ACC112 (cell line): ENCODE measurements around the gene ZNF281.

ENCODE experiments used
- H2AFZ ChIP-seq: fragments of 200-600 bp; sonication (generic); one replicate; pipeline ENCODE4 v1.6.0; 2017; ENCODE audit warnings: antibody characterized with exemption, low read length; ENCODE audit not compliant: unreplicated experiment
- H3K27ac ChIP-seq: fragments of 200-600 bp; sonication (generic); 2 replicates; pipeline ENCODE4 v1.5.1; 2014; ENCODE audit warnings: low read depth, mild to moderate bottlenecking, antibody characterized with exemption, low read length, moderate library complexity
- H3K27me3 ChIP-seq: fragments of 200-600 bp; sonication (generic); 2 replicates; pipeline ENCODE4 v1.6.1; 2014; ENCODE audit warnings: mild to moderate bottlenecking, antibody characterized with exemption, low read length, moderate library complexity, mixed read lengths; ENCODE audit not compliant: insufficient read depth
- H3K36me3 ChIP-seq: fragments of 200-600 bp; sonication (generic); 2 replicates; pipeline ENCODE4 v1.6.1; 2016; ENCODE audit warnings: mild to moderate bottlenecking, antibody characterized with exemption, low read length, moderate library complexity, mixed read lengths; ENCODE audit not compliant: insufficient read depth
- H3K4me1 ChIP-seq: fragments of 200-600 bp; sonication (generic); one replicate; pipeline ENCODE4 v1.6.1; 2016; ENCODE audit warnings: low read length, mixed read lengths; ENCODE audit not compliant: insufficient read depth, unreplicated experiment, control insufficient read depth
- H3K4me3 ChIP-seq: fragments of 200-600 bp; sonication (generic); 2 replicates; pipeline ENCODE4 v1.5.1; 2014; ENCODE audit warnings: mild to moderate bottlenecking, low read depth, low read length
- H3K79me2 ChIP-seq: fragments of 200-600 bp; sonication (generic); one replicate; pipeline ENCODE4 v1.6.0; 2016; ENCODE audit warnings: low read length; ENCODE audit not compliant: control insufficient read depth, unreplicated experiment, insufficient read depth

The ZNF281 gene

GRCh38 chr1:200409761-200410565 lies at the start of gene ZNF281:
Gene ZNF281, minus strand, starts transcription at chr1:200410036. Its CDS starts 331 bp downstream, at chr1:200409705.
- H2AFZ ChIP-seq = peak within 1 kb of the TSS; percentile 99

GRCh38 chr1:200458780-200459179 lies 48.9 kb upstream of the ZNF281 start:
- H3K4me1 ChIP-seq = peaks cover 1% of the 10 kb centered on the region
- no peak overlapping the region for H3K4me3 ChIP-seq
- no peak overlapping the region for H3K27ac ChIP-seq
- H2AFZ ChIP-seq = no peak overlapping the region
- no peaks in the 10 kb centered on the region for H3K79me2 ChIP-seq
- no peaks in the 10 kb centered on the region for H3K27me3 ChIP-seq
- no peaks in the 10 kb centered on the region for H3K36me3 ChIP-seq

More at GRCh38 chr1:200409761-200410565, at the start of gene ZNF281:
- peaks cover 30% of the 10 kb centered on the region for H3K36me3 ChIP-seq
- H3K27ac ChIP-seq = peak within 1 kb of the TSS; percentile 53
- peaks cover 49% of the 10 kb centered on the region for H3K4me1 ChIP-seq
- H3K27me3 ChIP-seq = no peaks in the 10 kb centered on the region
- H3K4me3 ChIP-seq = peak within 1 kb of the TSS; percentile 97
- H3K79me2 ChIP-seq = peaks cover 47% of the 10 kb centered on the region

GRCh38 chr1:200457810-200458209 lies 48.0 kb upstream of the ZNF281 start:
- Histone ChIP-seq H3K79me2 (no peaks in the 10 kb centered on the region), H3K27ac (no peak overlapping the region), H2AFZ (no peak overlapping the region), H3K27me3 (no peaks in the 10 kb centered on the region), H3K4me1 (peaks cover 11% of the 10 kb centered on the region), H3K36me3 (no peaks in the 10 kb centered on the region), H3K4me3 (no peak overlapping the region)

GRCh38 chr1:200454425-200454824 lies 44.6 kb upstream of the ZNF281 start:
- H3K36me3 ChIP-seq = no peaks in the 10 kb centered on the region
- H3K79me2 ChIP-seq = no peaks in the 10 kb centered on the region
- no peaks in the 10 kb centered on the region for H3K27me3 ChIP-seq
- no peak overlapping the region for H3K4me3 ChIP-seq
- H2AFZ ChIP-seq = no peak overlapping the region
- no peak overlapping the region for H3K27ac ChIP-seq
- H3K4me1 ChIP-seq = peaks cover 12% of the 10 kb centered on the region

GRCh38 chr1:200453553-200453905 lies 43.7 kb upstream of the ZNF281 start:
- H3K4me1 ChIP-seq = peaks cover 12% of the 10 kb centered on the region

GRCh38 chr1:200452850-200453552 lies 43.2 kb upstream of the ZNF281 start:
- H3K4me1 ChIP-seq = peaks cover 12% of the 10 kb centered on the region
- no peak overlapping the region for H3K4me3 ChIP-seq
- no peak overlapping the region for H3K27ac ChIP-seq
- no peaks in the 10 kb centered on the region for H3K79me2 ChIP-seq
- H2AFZ ChIP-seq = peak overlapping the region; percentile 63
- H3K36me3 ChIP-seq = no peaks in the 10 kb centered on the region
- H3K27me3 ChIP-seq = no peaks in the 10 kb centered on the region

More at GRCh38 chr1:200453553-200453905, 43.7 kb upstream of the ZNF281 start:
- H3K79me2 ChIP-seq = no peaks in the 10 kb centered on the region
- H3K36me3 ChIP-seq = no peaks in the 10 kb centered on the region
- H3K27me3 ChIP-seq = no peaks in the 10 kb centered on the region
- no peak overlapping the region for H3K27ac ChIP-seq
- peak overlapping the region; percentile 63 for H2AFZ ChIP-seq
- no peak overlapping the region for H3K4me3 ChIP-seq

GRCh38 chr1:200448034-200448762 lies 38.4 kb upstream of the ZNF281 start:
- 0 out of 2 replicates have a peak, but pooled peaks cover 3% of the 10 kb centered on the region for H3K36me3 ChIP-seq
- H3K27me3 ChIP-seq = no peaks in the 10 kb centered on the region
- H3K4me3 ChIP-seq = no peak overlapping the region
- H3K79me2 ChIP-seq = no peaks in the 10 kb centered on the region
- peaks cover 13% of the 10 kb centered on the region for H3K4me1 ChIP-seq
- H2AFZ ChIP-seq = no peak overlapping the region
- H3K27ac ChIP-seq = no peak overlapping the region

- Histone ChIP-seq H3K27ac (no peak overlapping the region), H3K4me3 (no peak overlapping the region), H3K79me2 (no peaks in the 10 kb centered on the region), H3K4me1 (peaks cover 9% of the 10 kb centered on the region), H3K27me3 (no peaks in the 10 kb centered on the region), H3K36me3 (0 out of 2 replicates have a peak, but pooled peaks cover 3% of the 10 kb centered on the region), H2AFZ (no peak overlapping the region)
These were observed 35.4 kb upstream of the ZNF281 start for GRCh38 chr1:200445213-200445612.

- no peak overlapping the region for H2AFZ ChIP-seq
- H3K4me1 ChIP-seq = peaks cover 9% of the 10 kb centered on the region
- H3K27me3 ChIP-seq = no peaks in the 10 kb centered on the region
- no peaks in the 10 kb centered on the region for H3K79me2 ChIP-seq
- no peak overlapping the region for H3K27ac ChIP-seq
- no peak overlapping the region for H3K4me3 ChIP-seq
- 0 out of 2 replicates have a peak, but pooled peaks cover 3% of the 10 kb centered on the region for H3K36me3 ChIP-seq
These were observed 34.6 kb upstream of the ZNF281 start for GRCh38 chr1:200444478-200444877.

- Histone ChIP-seq H3K4me3 (no peak overlapping the region), H3K36me3 (0 out of 2 replicates have a peak, but pooled peaks cover 3% of the 10 kb centered on the region), H3K27ac (no peak overlapping the region), H3K79me2 (no peaks in the 10 kb centered on the region), H2AFZ (no peak overlapping the region), H3K4me1 (peaks cover 15% of the 10 kb centered on the region), H3K27me3 (no peaks in the 10 kb centered on the region)
These were observed 34.0 kb upstream of the ZNF281 start for GRCh38 chr1:200443860-200444259.
